HG03460 (cell line): ENCODE results near the gene GLP1R.

ENCODE experiments used
- ATAC-seq: cut with Tn5 transposase; IDR thresholded peaks from one replicate; pipeline ENCODE4 v1.9.1; 2021; ENCODE audit not compliant: unreplicated experiment

The GLP1R gene

DNA sequence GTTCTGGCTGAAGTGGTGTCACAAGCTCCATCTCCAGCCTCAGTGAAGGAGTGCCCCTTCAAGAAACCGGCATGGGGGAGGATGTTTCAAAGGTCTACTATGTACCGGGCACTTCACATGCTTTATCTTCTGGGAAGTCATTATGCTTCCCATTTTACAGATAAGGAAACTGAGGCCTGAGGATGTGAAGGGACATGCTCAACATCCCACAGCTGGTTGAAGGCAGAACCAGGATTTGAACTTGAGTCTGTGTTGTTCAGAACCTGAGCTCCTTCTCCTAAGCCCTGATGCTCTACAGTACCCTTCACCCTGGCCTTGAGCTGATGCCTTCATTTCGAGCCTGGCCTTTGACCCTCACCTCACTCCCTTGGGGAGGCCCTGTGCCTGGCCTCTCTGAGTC is 13.0 kb downstream of the GLP1R start:
- ATAC-seq = no peak

DNA sequence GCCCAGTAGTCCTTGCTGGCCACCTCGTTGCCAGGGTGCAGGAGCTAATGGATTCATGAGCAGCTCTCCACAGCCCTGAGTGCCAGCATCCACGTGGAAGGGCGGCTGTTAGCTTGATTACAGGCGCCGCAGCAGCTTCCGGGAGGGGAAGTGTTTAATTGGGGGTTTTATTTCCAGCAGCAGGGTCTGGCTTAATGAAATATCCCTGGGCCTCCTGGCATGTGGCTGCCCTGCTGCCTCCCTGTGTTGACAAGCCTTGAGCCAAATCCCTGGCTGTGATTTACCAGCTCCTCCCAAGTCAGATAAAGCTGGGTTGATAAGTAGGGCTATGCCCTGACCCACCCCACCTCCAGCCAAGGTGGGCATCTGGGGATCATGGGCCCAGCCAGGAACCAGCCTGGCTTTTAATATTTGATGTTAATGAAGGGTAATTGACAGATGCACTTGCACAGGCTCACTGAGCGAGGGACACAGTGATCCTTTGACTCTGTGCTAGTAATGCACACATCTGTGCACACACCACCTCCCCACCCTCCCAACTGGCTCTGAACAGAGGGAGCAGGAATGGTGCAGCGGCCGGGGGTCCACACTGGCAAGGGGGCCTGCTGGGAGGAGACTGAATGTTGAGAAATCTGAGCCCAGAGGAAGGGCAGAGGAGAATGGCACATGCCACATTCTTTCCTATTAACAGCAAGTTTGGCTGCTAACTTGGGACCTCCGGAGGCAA is 13.6 kb downstream of the GLP1R start:
- no peak for ATAC-seq

DNA sequence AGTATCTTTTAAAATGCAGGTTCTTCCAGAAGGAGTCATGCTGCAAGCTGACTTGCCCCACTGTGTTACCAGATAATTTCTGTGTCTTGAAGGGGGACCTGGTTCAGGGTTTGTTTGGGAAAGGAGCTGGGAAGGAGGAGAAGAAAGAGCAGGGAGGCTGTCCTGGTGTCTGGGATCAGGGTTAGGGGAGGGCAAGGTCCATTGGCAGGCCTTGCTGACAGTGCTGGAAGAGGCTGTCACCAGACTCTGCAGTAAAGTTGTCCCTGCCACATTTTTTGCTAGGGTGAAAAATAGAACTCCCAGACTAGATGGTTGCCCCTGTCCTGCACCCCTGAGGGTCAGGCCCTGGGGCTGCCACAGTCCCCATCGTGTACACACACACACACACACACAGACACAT is 14.9 kb downstream of the GLP1R start:
- ATAC-seq = no peak

DNA sequence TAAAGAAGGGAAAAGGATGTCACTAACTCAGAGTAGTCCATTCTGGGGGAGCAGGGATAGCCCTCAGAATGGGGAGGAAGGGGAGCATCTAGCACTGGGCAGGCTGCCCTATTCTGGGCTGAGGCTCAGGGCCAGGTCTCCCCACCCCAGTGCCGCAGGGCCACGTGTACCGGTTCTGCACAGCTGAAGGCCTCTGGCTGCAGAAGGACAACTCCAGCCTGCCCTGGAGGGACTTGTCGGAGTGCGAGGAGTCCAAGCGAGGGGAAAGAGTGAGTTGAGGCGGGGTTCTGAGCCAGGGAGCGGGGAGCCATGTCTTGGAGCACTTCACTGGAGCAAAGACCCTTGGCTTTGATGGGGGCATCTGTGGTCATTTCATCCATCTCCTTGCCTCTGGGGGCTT is 17.0 kb downstream of the GLP1R start:
- no peak for ATAC-seq

DNA sequence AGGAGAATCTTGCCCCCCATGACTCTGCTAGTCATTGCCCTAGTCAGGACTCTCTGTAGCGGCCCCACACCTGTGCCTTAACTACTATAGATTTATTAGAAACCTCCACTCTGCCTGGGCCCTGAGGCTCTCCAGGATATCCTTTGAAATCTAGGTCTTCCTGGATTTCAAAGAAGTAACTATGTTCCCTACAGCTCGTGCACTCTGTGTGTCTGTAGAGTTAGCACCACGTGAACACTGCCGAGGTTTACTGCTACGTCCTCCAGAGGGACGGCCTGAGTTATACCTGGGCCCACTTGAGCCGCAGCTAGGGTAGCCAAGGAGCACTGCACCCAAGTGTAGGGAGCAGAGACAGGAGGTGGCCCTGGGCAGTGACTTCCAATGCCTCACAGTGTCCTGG is 19.8 kb downstream of the GLP1R start:
- no peak for ATAC-seq

DNA sequence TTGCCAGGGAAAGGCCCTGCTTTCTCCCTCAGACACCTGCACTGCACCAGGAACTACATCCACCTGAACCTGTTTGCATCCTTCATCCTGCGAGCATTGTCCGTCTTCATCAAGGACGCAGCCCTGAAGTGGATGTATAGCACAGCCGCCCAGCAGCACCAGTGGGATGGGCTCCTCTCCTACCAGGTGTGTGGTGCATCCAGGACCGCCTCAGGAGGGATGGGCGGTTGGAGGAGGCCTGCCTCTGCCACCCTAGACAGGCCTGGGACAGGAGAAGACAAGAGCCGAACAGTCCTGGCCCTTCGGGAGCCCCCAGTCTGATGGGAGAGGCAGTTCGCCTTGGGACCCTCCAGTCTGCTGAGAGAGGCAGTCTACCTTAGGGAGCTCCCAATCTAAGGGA is 24.2 kb downstream of the GLP1R start:
- no peak for ATAC-seq

DNA sequence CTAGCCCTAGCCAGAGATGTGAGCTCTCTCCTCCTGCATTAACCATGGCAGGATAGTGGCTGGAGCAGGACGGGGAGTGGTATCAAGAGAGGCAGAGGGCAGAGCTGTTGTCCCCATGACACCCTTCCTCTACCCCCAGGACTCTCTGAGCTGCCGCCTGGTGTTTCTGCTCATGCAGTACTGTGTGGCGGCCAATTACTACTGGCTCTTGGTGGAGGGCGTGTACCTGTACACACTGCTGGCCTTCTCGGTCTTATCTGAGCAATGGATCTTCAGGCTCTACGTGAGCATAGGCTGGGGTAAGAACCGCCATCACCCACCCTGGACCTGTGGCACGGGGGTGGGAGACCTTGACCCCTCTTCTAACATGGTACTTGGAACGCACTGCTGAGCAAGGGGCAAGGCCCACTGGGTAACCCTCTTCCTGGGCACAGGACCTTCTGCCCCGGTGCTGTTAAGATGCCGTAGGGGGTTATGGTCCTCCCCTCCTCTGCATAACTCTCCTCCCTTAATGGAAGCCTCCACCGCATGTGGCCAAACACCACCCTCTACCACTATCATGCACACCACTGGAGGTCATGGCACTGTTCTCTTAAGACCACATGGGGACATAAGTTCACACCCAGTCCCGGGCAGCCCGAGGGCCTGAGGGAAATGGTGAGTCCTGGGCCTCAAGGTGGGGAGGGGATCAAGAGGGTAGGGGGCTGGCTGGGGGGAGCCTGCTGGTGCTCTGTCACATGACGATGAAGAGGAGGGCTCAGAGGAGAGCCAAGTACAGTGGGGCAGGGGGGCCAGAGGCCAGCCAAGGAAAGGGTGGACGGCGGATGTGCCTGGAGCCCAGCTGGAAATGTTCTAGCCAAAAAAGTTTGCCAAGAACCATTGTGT is 25.1 kb downstream of the GLP1R start:
- ATAC-seq = no peak

DNA sequence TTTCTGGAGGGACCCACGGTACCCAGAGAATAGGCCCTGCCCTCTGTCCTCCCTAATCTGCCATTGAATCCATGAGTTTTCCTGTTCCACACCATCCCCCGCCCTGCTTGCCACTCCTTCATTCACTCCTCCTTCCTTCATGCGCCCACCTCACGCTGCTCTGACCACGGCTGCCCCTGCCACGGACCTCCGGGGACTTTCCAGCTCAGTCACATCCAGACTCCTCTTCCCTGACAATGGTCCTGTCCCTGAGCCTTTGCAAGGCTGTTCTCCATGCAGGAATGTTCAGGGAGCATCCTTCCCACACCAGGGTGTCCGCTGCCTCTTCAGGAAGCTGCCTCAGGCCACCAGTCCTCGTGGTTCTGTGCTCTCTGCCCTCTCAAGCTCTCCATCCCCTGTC is 25.9 kb downstream of the GLP1R start:
- no peak for ATAC-seq

DNA sequence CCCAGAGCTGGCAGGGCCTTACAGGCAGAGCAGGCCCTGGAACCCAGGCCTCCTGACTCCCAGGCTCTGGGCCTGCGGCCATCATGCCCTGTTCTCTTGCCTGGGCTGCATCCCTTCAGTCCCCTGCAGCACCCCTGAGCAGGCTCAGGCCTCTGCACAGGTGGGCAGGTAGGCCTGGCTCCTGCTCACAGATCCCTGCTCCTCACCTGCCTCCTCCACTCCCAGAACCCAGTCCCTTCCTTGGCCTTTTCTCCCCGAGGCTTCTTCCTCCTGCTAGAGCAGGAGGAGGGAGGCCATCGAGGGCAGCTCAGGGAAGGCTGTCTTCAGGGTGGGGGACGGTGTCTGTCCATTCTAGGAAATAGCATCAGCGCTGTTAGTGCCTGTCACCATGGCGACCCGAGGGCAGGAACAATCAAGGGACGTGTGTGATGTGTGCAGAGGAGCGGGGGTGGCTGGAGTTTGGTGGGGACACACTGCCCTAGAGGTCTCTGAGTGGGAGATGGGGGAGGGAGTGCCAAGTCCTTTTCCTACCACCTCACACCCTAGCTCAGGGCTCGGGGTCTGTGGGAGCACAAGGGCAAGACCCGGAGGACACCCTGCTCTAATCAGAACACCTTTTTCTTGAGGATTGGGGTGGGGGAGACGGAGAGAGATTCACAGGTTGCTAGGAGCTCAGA is 26.6 kb downstream of the GLP1R start:
- ATAC-seq = no peak

DNA sequence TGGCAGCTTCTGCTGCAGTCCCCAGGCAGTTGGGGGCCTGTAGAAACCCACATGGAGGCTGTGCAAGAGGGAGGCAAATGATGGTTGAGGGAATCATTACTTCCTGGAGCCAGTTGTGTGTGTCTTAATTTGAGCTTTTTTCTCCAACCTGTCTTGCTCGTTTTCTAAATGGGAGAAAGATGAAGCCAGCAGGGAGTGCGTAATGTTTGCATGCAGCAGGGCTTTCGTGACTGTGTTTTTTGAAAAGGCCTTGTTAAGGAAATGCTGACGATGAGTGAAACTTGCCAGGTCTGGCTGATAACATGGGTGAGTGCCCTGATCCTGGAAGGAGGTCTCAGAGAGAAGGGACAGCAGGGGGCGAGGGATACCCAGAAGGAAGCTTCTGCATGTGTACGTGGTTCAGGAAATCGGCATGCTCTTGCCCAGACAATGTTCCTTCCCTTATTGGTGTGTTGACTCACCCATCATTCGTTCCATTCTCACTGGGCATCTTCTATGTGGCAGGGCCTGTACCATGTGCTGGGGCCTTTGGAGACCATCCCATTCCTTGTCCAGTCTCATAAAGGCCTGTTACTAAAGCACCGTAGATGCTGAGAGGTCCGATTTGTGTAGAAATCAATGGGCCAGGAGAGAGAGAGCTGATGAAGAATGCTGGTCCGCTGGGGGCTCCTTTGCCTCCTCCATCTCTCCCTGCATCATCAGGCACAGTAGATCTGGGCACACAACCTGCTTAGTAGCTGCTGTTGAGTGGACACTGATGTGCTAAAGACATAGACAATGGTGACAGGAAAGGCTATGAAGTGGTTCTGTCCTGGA is 27.4 kb downstream of the GLP1R start:
- ATAC-seq = no peak

DNA sequence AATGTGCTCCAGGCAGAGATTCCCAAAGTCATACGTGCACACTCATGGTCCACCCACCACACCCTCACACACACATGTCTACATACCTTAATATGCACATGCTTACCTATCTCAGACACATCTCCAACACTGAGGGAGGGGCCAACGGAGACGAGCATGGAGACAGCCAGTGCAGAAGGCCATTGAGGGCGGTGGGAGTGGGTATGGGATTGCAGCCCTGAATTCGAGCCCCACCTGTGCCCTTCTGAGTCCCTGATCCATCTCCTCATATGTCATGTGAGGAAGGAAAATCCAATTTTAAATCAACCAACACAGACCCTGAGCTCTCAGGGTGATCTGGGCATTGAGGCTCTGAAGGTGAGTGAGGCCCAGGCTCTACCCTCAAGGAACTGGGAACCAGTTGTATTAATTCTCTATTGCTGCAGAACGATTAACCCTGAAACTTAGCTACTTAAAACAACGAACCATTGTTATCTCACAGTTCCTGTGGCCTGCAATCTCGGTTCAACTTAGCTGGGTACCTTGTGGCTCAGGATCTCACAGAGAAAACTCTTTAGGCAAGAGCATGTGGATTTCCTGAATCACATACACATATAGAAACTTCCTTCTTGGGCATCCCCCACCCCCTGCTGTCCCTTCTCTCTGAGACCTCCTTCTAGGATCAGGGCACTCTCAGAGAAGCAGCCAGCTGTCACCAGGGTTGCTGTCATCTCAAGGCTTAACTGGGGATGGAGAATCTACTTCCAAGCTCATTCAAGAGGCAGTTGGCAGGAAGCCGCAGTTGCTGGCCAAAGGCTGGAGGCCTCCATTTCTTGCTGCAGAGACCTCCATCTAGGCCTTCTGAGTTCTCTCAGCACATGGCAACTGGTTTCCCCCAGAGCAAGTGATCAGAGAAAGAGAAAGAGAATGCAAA is 28.3 kb downstream of the GLP1R start:
- no peak for ATAC-seq

DNA sequence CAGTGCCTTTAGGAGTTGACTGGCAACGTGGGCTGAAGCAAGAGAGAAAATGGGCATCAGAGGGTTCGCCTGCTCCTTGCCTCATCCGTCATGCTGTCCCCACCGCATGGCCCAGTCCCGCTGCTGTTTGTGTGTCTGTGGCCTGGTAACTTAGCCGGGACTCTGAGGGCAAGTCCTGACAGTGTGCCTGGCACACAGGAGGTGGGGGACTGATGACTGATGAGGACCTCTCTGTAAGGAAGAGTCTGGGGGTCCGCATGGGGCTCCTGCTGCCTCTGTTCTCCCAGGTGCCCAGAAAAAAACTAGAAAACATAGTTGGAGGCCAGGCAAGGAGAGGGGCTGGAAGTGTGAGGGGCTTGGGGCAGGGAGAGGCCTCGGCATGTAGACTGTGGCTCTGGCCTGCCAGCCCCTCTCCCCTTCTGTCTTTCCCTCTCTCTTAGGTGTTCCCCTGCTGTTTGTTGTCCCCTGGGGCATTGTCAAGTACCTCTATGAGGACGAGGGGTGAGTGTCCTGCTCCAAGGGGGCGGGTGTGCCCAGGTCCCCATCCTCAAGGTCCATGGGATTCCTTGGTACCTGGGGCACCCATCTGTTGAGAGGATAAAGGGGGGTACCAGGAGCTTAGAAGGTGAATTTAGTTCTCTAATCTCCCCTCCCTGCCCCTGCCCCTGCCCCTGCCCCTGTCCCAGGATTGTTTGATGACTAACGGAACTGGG is 29.5 kb downstream of the GLP1R start:
- no peak for ATAC-seq

DNA sequence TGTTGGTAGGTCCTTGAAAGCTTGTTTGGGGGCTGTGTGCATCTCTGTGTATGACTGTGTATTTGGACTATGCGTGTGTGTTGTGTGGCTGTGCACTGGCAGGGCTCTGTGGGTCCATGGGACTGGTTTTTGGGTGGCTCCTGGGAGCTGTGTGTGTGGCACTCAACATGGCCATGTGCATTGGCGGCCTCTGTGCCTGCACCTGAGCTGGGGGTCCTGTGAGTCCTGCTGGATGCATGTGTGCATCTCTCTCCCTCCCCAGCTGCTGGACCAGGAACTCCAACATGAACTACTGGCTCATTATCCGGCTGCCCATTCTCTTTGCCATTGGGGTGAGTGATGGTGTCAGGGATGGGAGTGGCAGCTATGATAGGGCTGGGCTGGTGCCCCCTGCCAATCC is 30.1 kb downstream of the GLP1R start:
- ATAC-seq = no peak

DNA sequence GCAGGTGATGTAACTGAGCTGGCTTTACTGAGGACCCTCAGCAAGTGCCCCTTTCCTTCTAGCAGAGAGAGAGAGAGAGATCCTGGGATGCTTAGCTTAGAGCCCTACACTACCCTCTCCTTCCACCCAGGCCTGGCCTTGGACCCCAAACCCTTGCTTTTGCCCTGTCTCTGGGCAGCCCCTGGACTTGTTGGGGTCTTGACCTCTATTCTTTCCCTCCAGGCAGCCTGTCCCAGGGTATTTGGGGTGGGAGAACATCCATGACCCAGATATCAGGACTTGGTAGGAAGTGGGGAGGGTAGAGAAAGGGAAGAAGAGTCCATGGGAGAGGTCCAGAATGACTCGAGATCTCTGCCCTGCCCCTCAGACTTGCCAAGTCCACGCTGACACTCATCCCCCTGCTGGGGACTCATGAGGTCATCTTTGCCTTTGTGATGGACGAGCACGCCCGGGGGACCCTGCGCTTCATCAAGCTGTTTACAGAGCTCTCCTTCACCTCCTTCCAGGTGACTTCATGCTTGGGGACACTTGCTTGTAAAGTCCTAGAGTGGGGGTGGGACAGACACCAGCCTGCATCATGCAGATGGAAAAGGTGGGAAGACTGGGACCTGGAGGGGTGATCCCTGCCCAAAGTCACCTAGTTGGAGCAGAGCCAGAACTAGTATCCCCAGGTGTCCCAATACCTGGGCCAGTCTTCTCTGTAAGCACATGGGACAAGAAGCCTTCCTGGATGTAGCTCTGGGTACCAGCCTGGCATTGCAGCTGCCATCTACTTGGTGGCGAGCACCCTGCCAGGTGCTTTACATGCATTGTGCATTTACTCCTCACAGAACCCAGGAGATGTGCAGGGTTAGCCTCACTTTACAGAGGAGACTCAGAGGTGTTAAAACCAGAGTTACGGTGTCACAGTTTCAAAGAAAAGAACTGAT is 30.9 kb downstream of the GLP1R start:
- no peak for ATAC-seq

DNA sequence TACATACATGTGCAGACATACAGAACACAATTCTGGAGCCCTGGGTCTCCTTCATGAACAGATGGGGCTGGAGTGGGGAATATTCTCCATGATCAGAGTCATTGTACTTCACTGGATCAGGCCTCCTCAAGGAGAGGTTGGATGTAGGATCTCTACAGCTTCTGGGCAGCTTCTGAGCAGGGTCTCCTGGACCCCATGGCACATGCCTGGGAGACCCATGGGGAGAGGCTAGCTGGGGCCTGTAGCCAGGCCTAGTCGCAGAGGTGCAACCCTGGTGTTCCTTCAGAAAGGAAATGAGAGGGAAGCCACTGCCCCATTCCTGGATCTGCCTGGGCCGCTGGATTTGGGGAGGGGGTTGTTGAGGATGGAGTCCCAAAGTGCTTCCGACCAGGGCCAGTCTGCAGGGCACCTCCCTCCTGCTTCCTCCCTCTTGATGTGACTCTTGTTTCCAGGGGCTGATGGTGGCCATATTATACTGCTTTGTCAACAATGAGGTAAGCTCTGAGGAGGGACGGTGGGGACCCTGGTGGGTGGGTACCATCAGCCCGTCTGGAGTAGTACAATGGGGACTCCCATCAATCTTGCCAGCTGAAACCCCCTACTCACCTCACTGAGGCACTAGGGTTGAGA is 31.8 kb downstream of the GLP1R start:
- ATAC-seq = no peak

DNA sequence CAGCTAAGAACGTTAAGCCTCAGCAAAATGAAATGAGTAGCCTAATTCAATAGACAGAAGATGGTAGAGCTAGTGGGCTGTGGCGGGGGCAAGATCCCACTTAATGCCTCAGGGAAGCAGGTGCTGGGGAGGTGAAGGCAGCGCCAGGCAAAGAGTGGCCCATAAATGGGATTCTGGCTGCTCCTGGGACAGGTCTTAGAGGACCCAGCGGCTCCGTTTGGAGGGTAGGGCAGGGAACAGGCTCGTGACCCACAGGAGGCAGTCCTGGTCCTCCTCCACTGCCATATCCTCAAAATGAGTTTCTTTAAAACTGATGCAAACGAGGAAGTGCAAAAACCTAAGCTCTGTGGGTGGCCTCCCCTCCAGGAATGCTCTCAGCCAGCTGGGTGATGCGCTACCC is 33.7 kb downstream of the GLP1R start:
- ATAC-seq = no peak

DNA sequence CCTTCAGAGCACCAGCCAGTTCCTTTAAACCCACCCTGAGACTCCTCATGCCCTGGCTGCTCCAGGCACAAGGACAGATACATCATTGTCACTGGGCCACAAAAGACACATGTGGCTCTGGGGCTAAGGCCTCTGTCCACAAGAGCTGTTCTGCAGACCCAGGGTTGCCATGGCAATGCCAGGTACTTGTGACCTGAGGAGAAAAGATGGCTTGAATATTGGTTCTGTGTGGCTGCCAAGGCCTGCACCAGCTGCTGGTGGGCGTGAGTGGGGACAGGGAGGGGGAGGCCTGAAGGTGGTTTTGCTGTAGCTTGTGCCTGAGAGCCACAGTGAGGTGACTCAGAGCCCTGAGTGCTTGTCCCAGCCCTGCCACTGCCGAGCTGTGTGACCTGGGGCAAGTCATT is 34.7 kb downstream of the GLP1R start:
- ATAC-seq = no peak

DNA sequence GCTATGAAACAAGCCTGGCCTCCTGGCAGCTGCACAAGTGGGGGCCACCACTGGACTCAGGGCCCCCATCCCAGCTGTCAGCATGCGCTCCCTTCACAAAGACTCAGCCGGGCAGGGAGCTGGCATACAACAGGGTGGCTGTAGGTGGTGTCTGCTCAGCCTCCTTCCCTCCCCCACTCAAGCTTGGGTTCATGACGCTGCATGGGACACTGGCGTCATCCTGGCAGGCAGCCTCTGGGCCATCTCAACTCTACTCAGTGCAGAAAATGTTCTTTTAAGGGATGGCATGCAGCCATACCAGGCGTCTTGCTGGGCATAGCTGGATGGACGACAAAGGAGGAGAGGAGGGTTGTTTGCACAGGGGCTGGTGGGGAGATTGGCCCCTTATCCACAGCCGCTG is 35.9 kb downstream of the GLP1R start:
- ATAC-seq = no peak
